CD14-positive monocyte (primary cell): Measurements from ENCODE around the gene KIF13A. TPM values are rescaled to one million over a fixed set of nuclear protein-coding genes. Genes with fewer than 3 reads are reported as not detected.
A peak's percentile ranks its signal among the peaks of the same experiment; 100 is the strongest.
"Not testable (repeated sequence)": the region's sequence is repeated elsewhere in the genome, so short reads cannot be mapped to it uniquely, and the experiment has no call there.

Source experiments
- DNase-seq, 3 donors: peaks; one replicate each; pipeline ENCODE4 v3.0.0-alpha.2; 2011 to 2022
- H2AFZ ChIP-seq: 2 replicates; pipeline ENCODE4 v1.6.0; 2012; ENCODE audit warnings: mild to moderate bottlenecking, low read depth, low read length, inconsistent platforms; ENCODE audit not compliant: insufficient read depth, poor library complexity, severe bottlenecking
- H3K27ac ChIP-seq, 2 donors: 1 replicate in 1 of 2; 2 replicates in 1 of 2; pipeline ENCODE4 v1.5.1; 2012 to 2013; ENCODE audit warnings: low read length in 2 of 2, control low read depth in 1 of 2, inconsistent platforms in 1 of 2, low read depth in 1 of 2, mild to moderate bottlenecking in 1 of 2
- H3K27me3 ChIP-seq, 2 donors: one replicate each; pipeline versions ENCODE4 v1.6.0 to v1.6.1; 2011 to 2013; ENCODE audit warnings: low read length in 2 of 2; ENCODE audit not compliant: control insufficient read depth in 2 of 2, insufficient read depth in 2 of 2
- H3K36me3 ChIP-seq, 2 donors: replicated peaks in 1 of 2; 1 replicate in 1 of 2; 2 replicates in 1 of 2; pipeline versions ENCODE4 v1.5.1 to v1.6.1; 2012 to 2013; ENCODE audit warnings: low read length in 2 of 2, control low read depth in 1 of 2, inconsistent platforms in 1 of 2, mild to moderate bottlenecking in 1 of 2; ENCODE audit not compliant: insufficient read depth in 2 of 2, control insufficient read depth in 1 of 2
- H3K4me1 ChIP-seq, 2 donors: 1 replicate in 1 of 2; 2 replicates in 1 of 2; pipeline versions ENCODE4 v1.5.1 to v1.6.1; 2012 to 2013; ENCODE audit warnings: low read length in 2 of 2, control low read depth in 1 of 2, inconsistent platforms in 1 of 2, mild to moderate bottlenecking in 1 of 2, moderate library complexity in 1 of 2; ENCODE audit not compliant: insufficient read depth in 2 of 2, control insufficient read depth in 1 of 2
- H3K4me2 ChIP-seq: replicated peaks from 2 replicates; pipeline ENCODE3; 2012; ENCODE audit warnings: low read length, moderate library complexity, mild to moderate bottlenecking; ENCODE audit not compliant: poor library complexity, severe bottlenecking; ENCODE audit errors: extremely low read depth
- H3K4me3 ChIP-seq, 3 experiments: fragments of 200-600 bp in 1 of 3; sonication (generic) in 1 of 3; replicated peaks in 1 of 3; 1 replicate in 2 of 3; 2 replicates in 1 of 3; pipeline ENCODE4 v1.5.1; 2011 to 2013; ENCODE audit warnings: low read length in 3 of 3, mild to moderate bottlenecking in 3 of 3, control low read depth in 2 of 3, low read depth in 2 of 3, inconsistent platforms in 1 of 3, moderate library complexity in 1 of 3
- H3K79me2 ChIP-seq: 2 replicates; pipeline ENCODE4 v1.6.0; 2012; ENCODE audit warnings: mild to moderate bottlenecking, control low read depth, inconsistent platforms, low read length, moderate library complexity; ENCODE audit not compliant: insufficient read depth
- H3K9ac ChIP-seq: 2 replicates; pipeline ENCODE4 v1.6.0; 2017; ENCODE audit warnings: low read length, mild to moderate bottlenecking; ENCODE audit not compliant: insufficient read depth, poor library complexity, severe bottlenecking
- H3K9me3 ChIP-seq, 2 donors: replicated peaks in 1 of 2; 1 replicate in 1 of 2; 2 replicates in 1 of 2; pipeline versions ENCODE4 v1.5.1 to v1.6.1; 2012 to 2013; ENCODE audit warnings: low read length in 2 of 2, control low read depth in 1 of 2; ENCODE audit not compliant: control insufficient read depth in 1 of 2, insufficient read depth in 1 of 2
- H4K20me1 ChIP-seq: 2 replicates; pipeline ENCODE4 v1.6.0; 2012; ENCODE audit warnings: mild to moderate bottlenecking, low read length, control low read depth, moderate library complexity; ENCODE audit not compliant: insufficient read depth
- H3K27ac Mint-ChIP-seq, 7 donors: one replicate each; pipeline ENCODE4 v1.8.0; 2020; ENCODE audit warnings: mild to moderate bottlenecking in 7 of 7, mixed read lengths in 7 of 7, moderate library complexity in 6 of 7, inconsistent platforms in 2 of 7
- H3K27me3 Mint-ChIP-seq, 3 donors: one replicate each; pipeline ENCODE4 v1.8.0; 2021 to 2022; ENCODE audit warnings: low read depth in 3 of 3, mild to moderate bottlenecking in 3 of 3, mixed read lengths in 3 of 3, moderate library complexity in 3 of 3, inconsistent platforms in 1 of 3
- H3K36me3 Mint-ChIP-seq, 2 donors: one replicate each; pipeline ENCODE4 v1.8.0; 2020; ENCODE audit warnings: mixed read lengths in 2 of 2, inconsistent platforms in 1 of 2, mild to moderate bottlenecking in 1 of 2
- H3K4me1 Mint-ChIP-seq: one replicate; pipeline ENCODE4 v1.8.0; 2020; ENCODE audit warnings: mild to moderate bottlenecking, mixed read lengths
- H3K4me3 Mint-ChIP-seq, 2 donors: one replicate each; pipeline ENCODE4 v1.8.0; 2020; ENCODE audit warnings: mild to moderate bottlenecking in 2 of 2, mixed read lengths in 2 of 2, moderate library complexity in 1 of 2
- H3K9me3 Mint-ChIP-seq, 7 donors: one replicate each; pipeline ENCODE4 v1.8.0; 2020 to 2022; ENCODE audit warnings: mixed read lengths in 7 of 7, mild to moderate bottlenecking in 6 of 7, moderate library complexity in 6 of 7, inconsistent platforms in 2 of 7
- WGBS: methylation state at CpG from one replicate; pipeline ENCODE4 v1.1.5; 2013; ENCODE audit warnings: missing lambda C conversion rate; ENCODE audit not compliant: insufficient coverage; 5-methylcytosine and 5-hydroxymethylcytosine counted together
- intact Hi-C, 2 donors: fragments of 100-400 bp; cut with micrococcal nuclease; formaldehyde crosslinking; loops; one replicate each; pipeline versions ENCODE4 v1.15.0 to v1.15.1; 2023
- polyA plus RNA-seq, 3 donors: library from polyadenylated mRNA; depleted of rRNA in 1 of 3; unstranded in 2 of 3; stranded (reverse) in 1 of 3; fragments of 300-500 nt in 2 of 3; fragments of >200 nt in 1 of 3; fragmentation: Illumina TruSeq in 2 of 3; gene quantifications; 1 replicate in 2 of 3; 2 replicates in 1 of 3; pipeline ENCODE4 v1.2.3, GENCODE V29; 2012 to 2021
- TF ChIP-seq, protein P1 (sequence below): fragments of 200-600 bp; IDR thresholded peaks from one replicate; pipeline ENCODE4 v1.8.0; 2022; ENCODE audit warnings: antibody characterized with exemption, mild to moderate bottlenecking

The KIF13A gene
- polyA plus RNA-seq, 3 donors, result 2.9 to 28.4 (median 6.0) TPM

- Histone ChIP-seq H3K4me3 (no peak overlapping the region), H3K4me1 (no peaks in the 10 kb centered on the region), H2AFZ (no peak overlapping the region), H4K20me1 (peaks cover 76% of the 10 kb centered on the region), H3K79me2 (peaks cover 62% of the 10 kb centered on the region), H3K9me3 (no peaks in the 10 kb centered on the region), H3K4me2 (no peak overlapping the region), H3K9ac (no peak overlapping the region), H3K27me3 (no peaks in the 10 kb centered on the region), H3K36me3 (peaks cover 3 to 7% of the 10 kb centered on the region in 2 donors), H3K27ac (no peak overlapping the region)
- peaks cover 0 to 1% (median 0%) of the 10 kb centered on the region in 3 donors for H3K27me3 Mint-ChIP-seq
- H3K4me1 Mint-ChIP-seq, result peaks cover 1% of the 10 kb centered on the region
- H3K27ac Mint-ChIP-seq, result peak overlapping the region in 1 of 7 donors; percentile 35
- no CpG with 5 or more reads among the region's 7 CpGs for WGBS
- peaks cover 18 to 20% of the 10 kb centered on the region in 2 donors for H3K36me3 Mint-ChIP-seq
- peaks cover 0 to 5% (median 0%) of the 10 kb centered on the region in 7 donors for H3K9me3 Mint-ChIP-seq
- no peak overlapping the region for H3K4me3 Mint-ChIP-seq
- TF ChIP-seq, protein P1, sequence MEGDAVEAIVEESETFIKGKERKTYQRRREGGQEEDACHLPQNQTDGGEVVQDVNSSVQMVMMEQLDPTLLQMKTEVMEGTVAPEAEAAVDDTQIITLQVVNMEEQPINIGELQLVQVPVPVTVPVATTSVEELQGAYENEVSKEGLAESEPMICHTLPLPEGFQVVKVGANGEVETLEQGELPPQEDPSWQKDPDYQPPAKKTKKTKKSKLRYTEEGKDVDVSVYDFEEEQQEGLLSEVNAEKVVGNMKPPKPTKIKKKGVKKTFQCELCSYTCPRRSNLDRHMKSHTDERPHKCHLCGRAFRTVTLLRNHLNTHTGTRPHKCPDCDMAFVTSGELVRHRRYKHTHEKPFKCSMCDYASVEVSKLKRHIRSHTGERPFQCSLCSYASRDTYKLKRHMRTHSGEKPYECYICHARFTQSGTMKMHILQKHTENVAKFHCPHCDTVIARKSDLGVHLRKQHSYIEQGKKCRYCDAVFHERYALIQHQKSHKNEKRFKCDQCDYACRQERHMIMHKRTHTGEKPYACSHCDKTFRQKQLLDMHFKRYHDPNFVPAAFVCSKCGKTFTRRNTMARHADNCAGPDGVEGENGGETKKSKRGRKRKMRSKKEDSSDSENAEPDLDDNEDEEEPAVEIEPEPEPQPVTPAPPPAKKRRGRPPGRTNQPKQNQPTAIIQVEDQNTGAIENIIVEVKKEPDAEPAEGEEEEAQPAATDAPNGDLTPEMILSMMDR, result no peak
- intact Hi-C loops, result no loop called here
- no peak for DNase-seq
These were observed 38.7 kb downstream of the KIF13A start for GRCh38 chr6:17948725-17949124.

GRCh38 chr6:17947574-17947973, 39.9 kb downstream of the KIF13A start:
- H3K4me3 Mint-ChIP-seq, H3K36me3 ChIP-seq, H3K4me2 ChIP-seq, H3K27me3 ChIP-seq, intact Hi-C loops, H3K4me3 ChIP-seq, H3K4me1 ChIP-seq, H3K27me3 Mint-ChIP-seq, H3K27ac ChIP-seq, H2AFZ ChIP-seq, H3K9me3 Mint-ChIP-seq, H3K4me1 Mint-ChIP-seq, DNase-seq, H3K9ac ChIP-seq, H3K9me3 ChIP-seq: not testable (repeated sequence)
- H3K79me2 ChIP-seq, result peaks cover 63% of the 10 kb centered on the region
- H4K20me1 ChIP-seq, result peaks cover 71% of the 10 kb centered on the region
- H3K27ac Mint-ChIP-seq, result peak overlapping the region in 2 of 7 donors; percentile 68 to 76
- H3K36me3 Mint-ChIP-seq, result peaks cover 11 to 13% of the 10 kb centered on the region in 2 donors
- no CpG with 5 or more reads among the region's 7 CpGs for WGBS
